ENCODE data around the gene PSMB1. TPM values are rescaled to one million over a fixed set of nuclear protein-coding genes. Genes with fewer than 3 reads are reported as not detected.

The PSMB1 gene
- total and polyA plus RNA-seq, 2 donors (not counting 3 experiments of a cell fraction or from before 2014, with no cell fraction given): 198 to 560 TPM

DNA sequence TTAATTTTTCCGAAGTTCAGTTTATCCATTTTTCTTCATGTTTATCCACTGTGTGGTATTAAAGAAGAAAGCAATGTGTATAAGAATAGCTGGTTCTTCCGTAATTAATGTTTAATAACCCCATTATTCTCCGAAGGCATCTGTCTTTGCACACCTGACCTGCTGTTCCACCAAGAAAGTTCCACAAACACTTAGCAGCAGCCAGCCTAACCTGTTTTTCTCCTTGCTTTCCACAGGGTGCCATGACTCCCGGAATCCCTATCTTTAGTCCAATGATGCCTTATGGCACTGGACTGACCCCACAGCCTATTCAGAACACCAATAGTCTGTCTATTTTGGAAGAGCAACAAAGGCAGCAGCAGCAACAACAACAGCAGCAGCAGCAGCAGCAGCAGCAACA, 8.4 kb upstream of the PSMB1 start:
- Histone ChIP-seq H3K4me2 (ENCODE audit: insufficient read depth, low read length) (no peak overlapping the region), H3K36me3 (ENCODE audit: control insufficient read depth in 2 of 2, extremely low read depth in 1 of 2, insufficient read depth in 2 of 2, low read length in 2 of 2) (peaks cover 7 to 8% of the 10 kb centered on the region in 2 experiments), H2AFZ (ENCODE audit: low read depth, low read length) (no peak overlapping the region), H3K4me1 (ENCODE audit: control insufficient read depth, extremely low read depth, insufficient read depth, low read length) (no peaks in the 10 kb centered on the region), H4K20me1 (replicated peaks; ENCODE audit: control insufficient read depth, extremely low read depth, insufficient read depth, low read length) (no peaks in the 10 kb centered on the region), H3K9me3 (replicated peaks; ENCODE audit: control insufficient read depth, insufficient read depth, low read length) (no peaks in the 10 kb centered on the region), H3K79me2 (ENCODE audit: control insufficient read depth, insufficient read depth, low read length) (peaks cover 8% of the 10 kb centered on the region), H3K27ac (ENCODE audit: insufficient read depth, low read depth, low read length) (no peak overlapping the region), H3K9me1 (replicated peaks; ENCODE audit: control insufficient read depth, extremely low read depth, insufficient read depth, low read length) (no peaks in the 10 kb centered on the region), H3K27me3 (ENCODE audit: control insufficient read depth in 2 of 2, insufficient read depth in 2 of 2, low read length in 2 of 2) (no peaks in the 10 kb centered on the region), H3K9ac (replicated peaks; ENCODE audit: extremely low read depth, insufficient read depth, low read length) (no peak overlapping the region), H3K4me3 (replicated peaks in 1 of 3; ENCODE audit: insufficient read depth in 1 of 3, low read depth in 1 of 3, low read length in 3 of 3) (no peak overlapping the region)
- dilution Hi-C loops (cut with MboI; ENCODE audit: extremely low pct_ligation_motif_present, low sequenced_read_pairs) (no loop called here), intact Hi-C loops (cut with micrococcal nuclease) (no loop called here)
- CTCF ChIA-PET: no interaction called here
- FAIRE-seq: no peak
- POLR2A ChIA-PET: no interaction called here
- BruUV-seq (replicated peaks): no TSS peak
- DNase-seq (ENCODE audit: low read depth, low spot score): no peak
- TF ChIP-seq, protein P1, sequence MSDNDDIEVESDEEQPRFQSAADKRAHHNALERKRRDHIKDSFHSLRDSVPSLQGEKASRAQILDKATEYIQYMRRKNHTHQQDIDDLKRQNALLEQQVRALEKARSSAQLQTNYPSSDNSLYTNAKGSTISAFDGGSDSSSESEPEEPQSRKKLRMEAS (IDR thresholded peaks at IDR 0.05; ENCODE audit: insufficient read depth, insufficient read length): no peak
- no peak for TF ChIP-seq POLR2A (IDR thresholded peaks at IDR 0.05; ENCODE audit: low read depth, low read length)

DNA sequence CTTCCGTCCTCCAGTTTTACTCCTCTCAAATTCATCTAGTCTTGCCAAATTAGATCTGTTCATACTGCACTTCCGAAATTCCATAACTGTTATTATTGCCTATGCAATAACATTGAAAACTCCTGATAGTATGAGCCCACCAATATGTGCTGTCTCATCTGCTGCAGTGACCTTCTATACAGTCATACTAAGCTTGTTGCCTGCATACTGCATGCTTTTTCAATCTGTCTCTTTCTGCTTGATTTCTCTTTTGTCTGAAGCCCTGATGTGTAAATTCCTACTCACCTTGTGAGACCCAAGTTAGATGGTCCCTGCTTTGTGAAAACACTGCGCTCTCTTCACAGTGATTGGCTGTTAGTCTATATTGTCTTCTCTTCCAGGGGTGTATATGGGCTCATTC, 2.2 kb upstream of the PSMB1 start:
- Histone ChIP-seq H3K4me3 (replicated peaks in 1 of 3; ENCODE audit: insufficient read depth in 1 of 3, low read depth in 1 of 3, low read length in 3 of 3) (peak overlapping the region in 2 of 3 experiments; percentile 81 to 89), H3K4me1 (ENCODE audit: control insufficient read depth, extremely low read depth, insufficient read depth, low read length) (peaks cover 22% of the 10 kb centered on the region), H3K27ac (ENCODE audit: insufficient read depth, low read depth, low read length) (peak overlapping the region; percentile 84), H2AFZ (ENCODE audit: low read depth, low read length) (no peak overlapping the region), H4K20me1 (replicated peaks; ENCODE audit: control insufficient read depth, extremely low read depth, insufficient read depth, low read length) (no peaks in the 10 kb centered on the region), H3K9ac (replicated peaks; ENCODE audit: extremely low read depth, insufficient read depth, low read length) (peak overlapping the region; percentile 89), H3K36me3 (ENCODE audit: control insufficient read depth in 2 of 2, extremely low read depth in 1 of 2, insufficient read depth in 2 of 2, low read length in 2 of 2) (peaks cover 0 to 3% of the 10 kb centered on the region in 2 experiments), H3K79me2 (ENCODE audit: control insufficient read depth, insufficient read depth, low read length) (peaks cover 54% of the 10 kb centered on the region), H3K27me3 (ENCODE audit: control insufficient read depth in 2 of 2, insufficient read depth in 2 of 2, low read length in 2 of 2) (no peaks in the 10 kb centered on the region), H3K9me1 (replicated peaks; ENCODE audit: control insufficient read depth, extremely low read depth, insufficient read depth, low read length) (no peaks in the 10 kb centered on the region), H3K4me2 (ENCODE audit: insufficient read depth, low read length) (peak overlapping the region; percentile 92), H3K9me3 (replicated peaks; ENCODE audit: control insufficient read depth, insufficient read depth, low read length) (no peaks in the 10 kb centered on the region)
- FAIRE-seq (no peak), DNase-seq (ENCODE audit: low read depth, low spot score) (no peak)
- ChIA-PET POLR2A (no interaction called here), CTCF (no interaction called here)
- intact Hi-C loops (cut with micrococcal nuclease) (loop anchor here (2.0 kb wide), 1 partner anchor 853 kb away; the partner anchor contains the start of genes C6orf120 and WDR27), dilution Hi-C loops (cut with MboI; ENCODE audit: extremely low pct_ligation_motif_present, low sequenced_read_pairs) (no loop called here)
- TF ChIP-seq EZH2 (IDR thresholded peaks at IDR 0.05; ENCODE audit: borderline replicate concordance, low read depth, low read length, severe bottlenecking) (no peak), POLR2A (IDR thresholded peaks at IDR 0.05; ENCODE audit: low read depth, low read length) (no peak), FOS (IDR thresholded peaks at IDR 0.05; ENCODE audit: borderline replicate concordance, insufficient read depth, low read length) (no peak), POLR2AphosphoS5 (IDR thresholded peaks at IDR 0.05; ENCODE audit: insufficient read depth, low read depth, low read length) (no peak), MYC (IDR thresholded peaks at IDR 0.05; ENCODE audit: low read depth, low read length) (no peak), GATA2 (IDR thresholded peaks at IDR 0.05; ENCODE audit: insufficient read depth, insufficient read length, low read depth, low read length) (no peak), JUN (IDR thresholded peaks at IDR 0.05; ENCODE audit: borderline replicate concordance, insufficient read depth, insufficient read length, low read depth) (no peak)
- TF ChIP-seq, protein P2, sequence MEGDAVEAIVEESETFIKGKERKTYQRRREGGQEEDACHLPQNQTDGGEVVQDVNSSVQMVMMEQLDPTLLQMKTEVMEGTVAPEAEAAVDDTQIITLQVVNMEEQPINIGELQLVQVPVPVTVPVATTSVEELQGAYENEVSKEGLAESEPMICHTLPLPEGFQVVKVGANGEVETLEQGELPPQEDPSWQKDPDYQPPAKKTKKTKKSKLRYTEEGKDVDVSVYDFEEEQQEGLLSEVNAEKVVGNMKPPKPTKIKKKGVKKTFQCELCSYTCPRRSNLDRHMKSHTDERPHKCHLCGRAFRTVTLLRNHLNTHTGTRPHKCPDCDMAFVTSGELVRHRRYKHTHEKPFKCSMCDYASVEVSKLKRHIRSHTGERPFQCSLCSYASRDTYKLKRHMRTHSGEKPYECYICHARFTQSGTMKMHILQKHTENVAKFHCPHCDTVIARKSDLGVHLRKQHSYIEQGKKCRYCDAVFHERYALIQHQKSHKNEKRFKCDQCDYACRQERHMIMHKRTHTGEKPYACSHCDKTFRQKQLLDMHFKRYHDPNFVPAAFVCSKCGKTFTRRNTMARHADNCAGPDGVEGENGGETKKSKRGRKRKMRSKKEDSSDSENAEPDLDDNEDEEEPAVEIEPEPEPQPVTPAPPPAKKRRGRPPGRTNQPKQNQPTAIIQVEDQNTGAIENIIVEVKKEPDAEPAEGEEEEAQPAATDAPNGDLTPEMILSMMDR (IDR thresholded peaks at IDR 0.05; ENCODE audit: extremely low read depth in 1 of 2, insufficient read depth in 1 of 2, low read depth in 1 of 2, low read length in 2 of 2): no peak
- TF ChIP-seq, protein P1 (IDR thresholded peaks at IDR 0.05; ENCODE audit: insufficient read depth, insufficient read length): no peak
- BruUV-seq (replicated peaks): no TSS peak
